Mucosa of descending colon (tissue), 3 donors: ENCODE results near the gene YWHAE. TPM values are rescaled to one million over a fixed set of nuclear protein-coding genes. Genes with fewer than 3 reads are reported as not detected.
"Not testable (repeated sequence)": the region's sequence is repeated elsewhere in the genome, so short reads cannot be mapped to it uniquely, and the experiment has no call there.

Source experiments
- ATAC-seq: fragments of 200-7000 bp; cut with Tn5 transposase; one replicate; pipeline ENCODE4 v1.9.1; 2020; ENCODE audit warnings: mild to moderate bottlenecking, moderate library complexity
- DNase-seq, 3 donors: peaks; one replicate each; pipeline ENCODE4 v3.0.0-alpha.2; 2020
- H3K36me3 ChIP-seq: fragments of 200-600 bp; one replicate; pipeline ENCODE4 v1.8.0; 2021; ENCODE audit warnings: low read depth, mild to moderate bottlenecking
- H3K4me1 ChIP-seq: fragments of 200-600 bp; one replicate; pipeline ENCODE4 v1.8.0; 2021; ENCODE audit warnings: low read depth, mild to moderate bottlenecking
- H3K4me3 ChIP-seq: fragments of 200-600 bp; one replicate; pipeline ENCODE4 v1.8.0; 2021; ENCODE audit warnings: mild to moderate bottlenecking
- H3K9me3 ChIP-seq: fragments of 200-600 bp; one replicate; pipeline ENCODE4 v1.8.0; 2021; ENCODE audit warnings: mild to moderate bottlenecking
- intact Hi-C, 2 donors: fragments of 100-400 bp; cut with DNase I in 1 of 2; cut with micrococcal nuclease in 1 of 2; formaldehyde crosslinking; loops; one replicate each; pipeline versions ENCODE4 v1.11.0 to v1.11.1; 2022; cut with DNase I, micrococcal nuclease
- long read RNA-seq, 2 donors: library from polyadenylated mRNA; unstranded; transcript quantifications; one replicate each; pipeline ENCODE4 v2.0.0, GENCODE V29; 2019 to 2021
- total RNA-seq, 3 donors: library from RNA; stranded (reverse); fragmentation: NEBNext Ultra II Directional in 2 of 3; extraction: Animal tissue kit (Norgen Biotek cat#: 25700) in 2 of 3; gene quantifications; one replicate each; pipeline versions ENCODE4 v1.2.1 to v1.2.4, GENCODE V29; 2021 to 2023
- TF ChIP-seq, protein P1 (sequence below): fragments of 200-600 bp; IDR thresholded peaks from one replicate; pipeline ENCODE4 v1.8.0; 2022; ENCODE audit warnings: antibody characterized with exemption, mild to moderate bottlenecking
- donor health status: DM: no; HTN: no; CAD: no; lungs with moderate emphysema.
- donor health status: DM: no; HTN: no; CAD: no.
- donor health status: DM: no; HTN: yes; CAD: no.

Gene YWHAE
- 100 to 1,000 TPM; 370 to 494 (median 380) TPM for total RNA-seq
- long read RNA-seq, donor 1, transcript YWHAE-201 (6 exons, 2,211 nt), result major isoform, 242 of 281 reads
- long read RNA-seq, donor 1, transcript YWHAE-208 (7 exons, 1,818 nt), result minor isoform, 32 of 281 reads
- long read RNA-seq, donor 1, partial matches to known transcripts, result 1 of 281 reads
- long read RNA-seq, donor 1, other reads (novel, unspliced or antisense), result 5 of 281 reads
- long read RNA-seq, donor 2, transcript YWHAE-205 (2 exons, 465 nt), result minor isoform, 11 of 282 reads
- long read RNA-seq, donor 2, transcript YWHAE-208 (7 exons, 1,818 nt), result minor isoform, 8 of 282 reads
- long read RNA-seq, donor 2, transcript YWHAE-201 (6 exons, 2,211 nt), result major isoform, 180 of 282 reads
- long read RNA-seq, donor 2, partial matches to known transcripts, result 7 of 282 reads
- long read RNA-seq, donor 2, other reads (novel, unspliced or antisense), result 75 of 282 reads

GRCh38 chr17:1399679-1400512 is at the start of gene YWHAE:
TSS of gene YWHAE (minus strand) at chr17:1400222. CDS start at chr17:1400110, 112 bp downstream.
- TF ChIP-seq, protein P1, sequence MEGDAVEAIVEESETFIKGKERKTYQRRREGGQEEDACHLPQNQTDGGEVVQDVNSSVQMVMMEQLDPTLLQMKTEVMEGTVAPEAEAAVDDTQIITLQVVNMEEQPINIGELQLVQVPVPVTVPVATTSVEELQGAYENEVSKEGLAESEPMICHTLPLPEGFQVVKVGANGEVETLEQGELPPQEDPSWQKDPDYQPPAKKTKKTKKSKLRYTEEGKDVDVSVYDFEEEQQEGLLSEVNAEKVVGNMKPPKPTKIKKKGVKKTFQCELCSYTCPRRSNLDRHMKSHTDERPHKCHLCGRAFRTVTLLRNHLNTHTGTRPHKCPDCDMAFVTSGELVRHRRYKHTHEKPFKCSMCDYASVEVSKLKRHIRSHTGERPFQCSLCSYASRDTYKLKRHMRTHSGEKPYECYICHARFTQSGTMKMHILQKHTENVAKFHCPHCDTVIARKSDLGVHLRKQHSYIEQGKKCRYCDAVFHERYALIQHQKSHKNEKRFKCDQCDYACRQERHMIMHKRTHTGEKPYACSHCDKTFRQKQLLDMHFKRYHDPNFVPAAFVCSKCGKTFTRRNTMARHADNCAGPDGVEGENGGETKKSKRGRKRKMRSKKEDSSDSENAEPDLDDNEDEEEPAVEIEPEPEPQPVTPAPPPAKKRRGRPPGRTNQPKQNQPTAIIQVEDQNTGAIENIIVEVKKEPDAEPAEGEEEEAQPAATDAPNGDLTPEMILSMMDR, result no peak
- peaks cover 19% of the 10 kb centered on the region for H3K4me1 ChIP-seq
- H3K36me3 ChIP-seq, result no peaks in the 10 kb centered on the region
- intact Hi-C loops, result no loop called here
- no peaks in the 10 kb centered on the region for H3K9me3 ChIP-seq
- ATAC-seq (peak; percentile 96), DNase-seq (peak; percentile 98 to 99 (median 98))
- peak within 1 kb of the TSS; percentile 64 for H3K4me3 ChIP-seq

DNA sequence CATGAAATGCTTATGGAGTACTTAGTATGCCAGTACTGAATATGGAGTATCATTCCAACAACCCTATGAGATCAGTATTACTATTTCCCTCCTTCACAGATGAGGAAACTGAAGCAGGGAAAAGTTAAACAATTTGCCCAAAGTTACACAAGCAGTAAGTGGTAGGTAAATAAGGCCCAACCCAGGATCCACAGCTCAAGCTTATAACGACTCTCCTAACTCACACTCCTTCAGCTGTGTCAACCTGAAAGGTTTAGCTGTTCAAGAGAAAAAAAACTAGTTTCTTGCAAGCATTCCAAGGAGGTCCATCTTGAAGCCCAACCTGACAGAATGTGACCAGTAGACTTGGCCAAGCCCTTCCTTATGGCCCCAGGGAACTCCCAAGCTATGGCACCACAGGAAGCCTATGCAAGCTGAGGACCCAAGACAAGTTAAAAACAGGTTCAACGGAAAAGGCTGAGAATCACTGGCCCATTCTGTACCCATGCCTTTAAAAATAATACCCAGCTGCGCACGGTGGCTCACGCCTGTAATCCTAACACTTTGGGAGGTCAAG is 49.5 kb upstream of the YWHAE start:
- ATAC-seq (peak; percentile 78), DNase-seq (peak in 1 of 3 donors; percentile 28)
- no peaks in the 10 kb centered on the region for H3K36me3 ChIP-seq
- TF ChIP-seq, protein P1, result no peak
- H3K4me1 ChIP-seq, result peaks cover 48% of the 10 kb centered on the region
- H3K4me3 ChIP-seq, result no peak overlapping the region
- intact Hi-C loops, result no loop called here
- H3K9me3 ChIP-seq, result no peaks in the 10 kb centered on the region

DNA sequence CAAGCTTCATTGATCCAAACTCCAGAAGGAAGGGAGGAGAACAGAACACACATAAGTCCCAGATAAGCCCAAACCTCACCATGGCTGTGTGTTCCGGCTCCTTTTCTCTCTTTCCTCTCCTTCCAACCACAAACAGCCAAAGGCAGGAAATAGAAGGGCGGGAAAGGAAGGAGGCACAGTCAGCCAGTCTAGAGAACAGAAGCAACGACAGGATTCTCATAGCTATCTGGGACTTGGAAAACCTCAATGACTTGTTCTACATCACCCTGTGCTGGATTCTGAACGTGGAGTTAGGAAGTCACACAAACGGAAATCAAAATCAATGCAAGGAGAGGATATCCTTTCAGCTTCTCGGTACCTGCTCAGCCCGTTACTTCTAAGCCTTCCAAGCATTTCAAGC is 47.0 kb upstream of the YWHAE start:
- no peaks in the 10 kb centered on the region for H3K9me3 ChIP-seq
- H3K4me3 ChIP-seq, result no peak overlapping the region
- TF ChIP-seq, protein P1, result no peak
- intact Hi-C loops, result no loop called here
- no peaks in the 10 kb centered on the region for H3K36me3 ChIP-seq
- H3K4me1 ChIP-seq, result peaks cover 28% of the 10 kb centered on the region
- DNase-seq (no peak), ATAC-seq (no peak)

DNA sequence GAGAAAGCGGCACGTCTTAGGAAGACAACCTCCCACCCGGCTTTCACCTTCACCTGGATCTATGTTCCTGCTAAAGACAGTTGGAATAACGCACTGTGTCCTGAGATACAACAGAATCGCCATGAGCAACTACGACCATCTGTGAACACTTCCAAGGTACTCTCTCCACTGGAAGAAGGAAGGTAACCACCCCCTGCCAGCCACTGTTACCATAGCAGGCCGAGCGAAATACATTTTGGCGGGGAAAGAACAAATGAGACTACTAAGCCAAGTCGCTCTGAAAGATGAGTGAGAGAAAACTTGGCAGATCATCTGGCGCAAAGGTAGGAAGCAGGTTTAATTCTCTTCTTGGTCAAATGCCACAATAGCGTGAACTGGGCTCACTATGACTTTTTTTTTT is 46.2 kb upstream of the YWHAE start:
- intact Hi-C loops, result no loop called here

DNA sequence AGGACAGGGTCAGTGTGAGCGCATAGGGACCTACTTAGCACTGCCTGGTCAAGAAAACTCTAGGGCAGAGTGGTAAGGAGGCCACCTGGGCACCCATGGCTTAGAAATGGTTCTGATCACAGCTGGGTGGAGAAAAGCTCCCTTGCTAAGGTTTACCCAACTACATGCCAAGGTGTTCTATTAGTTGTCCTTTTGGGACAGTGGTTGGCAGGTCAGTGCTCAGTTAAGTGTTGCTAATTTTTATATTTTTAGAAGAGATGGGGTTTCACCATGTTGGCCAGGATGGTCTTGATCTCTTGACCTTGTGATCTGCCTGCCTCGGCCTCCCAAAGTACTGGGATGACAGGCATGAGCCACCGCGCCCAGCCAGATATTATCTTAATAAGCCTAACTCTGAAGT is 45.7 kb upstream of the YWHAE start:
- H3K36me3 ChIP-seq, H3K4me3 ChIP-seq, intact Hi-C loops, H3K9me3 ChIP-seq, ATAC-seq, DNase-seq: not testable (repeated sequence)
- H3K4me1 ChIP-seq, result peaks cover 26% of the 10 kb centered on the region

More for the DNA sequence above, 46.2 kb upstream of the YWHAE start:
- Histone ChIP-seq H3K4me1 (peaks cover 26% of the 10 kb centered on the region), H3K4me3 (no peak overlapping the region), H3K36me3 (no peaks in the 10 kb centered on the region), H3K9me3 (no peaks in the 10 kb centered on the region)
- no peak for DNase-seq
- TF ChIP-seq, protein P1, result no peak
- ATAC-seq, result no peak

GRCh38 chr17:1442721-1443120 is 42.7 kb upstream of the YWHAE start:
- DNase-seq, H3K9me3 ChIP-seq, intact Hi-C loops, ATAC-seq, H3K4me3 ChIP-seq, H3K4me1 ChIP-seq, H3K36me3 ChIP-seq: not testable (repeated sequence)
